KMS-11 (cell line): Measurements from ENCODE around the gene RAET1L.
"Not testable (repeated sequence)": the region's sequence is repeated elsewhere in the genome, so short reads cannot be mapped to it uniquely, and the experiment has no call there.

ENCODE experiments used
- H2AFZ ChIP-seq: fragments of 200-600 bp; sonication (generic); 2 replicates; pipeline ENCODE4 v1.6.1; 2016; ENCODE audit warnings: antibody characterized with exemption, mixed run types, low read depth
- H3K27ac ChIP-seq: fragments of 200-600 bp; sonication (generic); 2 replicates; pipeline ENCODE4 v1.6.1; 2016; ENCODE audit warnings: mild to moderate bottlenecking, mixed run types
- H3K27me3 ChIP-seq: fragments of 200-600 bp; sonication (generic); 2 replicates; pipeline ENCODE4 v1.6.1; 2017; ENCODE audit warnings: mild to moderate bottlenecking, low read depth, mixed run types, moderate library complexity; ENCODE audit not compliant: insufficient read depth
- H3K36me3 ChIP-seq: fragments of 200-600 bp; sonication (generic); 2 replicates; pipeline ENCODE4 v1.6.1; 2017; ENCODE audit warnings: mild to moderate bottlenecking, mixed run types; ENCODE audit not compliant: insufficient read depth
- H3K4me1 ChIP-seq: fragments of 200-600 bp; sonication (generic); 2 replicates; pipeline ENCODE4 v1.6.1; 2016; ENCODE audit warnings: mild to moderate bottlenecking, low read depth, mixed run types; ENCODE audit not compliant: poor library complexity, severe bottlenecking
- H3K4me2 ChIP-seq: fragments of 200-600 bp; sonication (generic); 2 replicates; pipeline ENCODE4 v1.7.0; 2016; ENCODE audit warnings: mild to moderate bottlenecking, mixed run types
- H3K4me3 ChIP-seq: fragments of 200-600 bp; sonication (generic); IDR thresholded peaks from 2 replicates; pipeline ENCODE4 v1.6.1; 2017; ENCODE audit warnings: low read depth, low read length, mixed read lengths; ENCODE audit not compliant: insufficient read depth
- H3K79me2 ChIP-seq: fragments of 200-600 bp; sonication (generic); 2 replicates; pipeline ENCODE4 v1.6.1; 2016; ENCODE audit warnings: low read depth, mixed run types; ENCODE audit not compliant: insufficient read depth
- H3K9ac ChIP-seq: fragments of 200-600 bp; sonication (generic); 2 replicates; pipeline ENCODE4 v1.6.1; 2016; ENCODE audit warnings: mild to moderate bottlenecking, mixed run types
- H4K20me1 ChIP-seq: fragments of 200-600 bp; sonication (generic); 2 replicates; pipeline ENCODE4 v1.6.1; 2016; ENCODE audit warnings: mild to moderate bottlenecking, mixed run types; ENCODE audit not compliant: insufficient read depth
- CTCF ChIP-seq: fragments of 200-600 bp; sonication (generic); conservative IDR thresholded peaks from 2 replicates; pipeline ENCODE4 v1.6.1; 2017; ENCODE audit warnings: low read depth, mild to moderate bottlenecking, antibody characterized with exemption, low read length, moderate library complexity, mixed read lengths

Gene RAET1L

DNA sequence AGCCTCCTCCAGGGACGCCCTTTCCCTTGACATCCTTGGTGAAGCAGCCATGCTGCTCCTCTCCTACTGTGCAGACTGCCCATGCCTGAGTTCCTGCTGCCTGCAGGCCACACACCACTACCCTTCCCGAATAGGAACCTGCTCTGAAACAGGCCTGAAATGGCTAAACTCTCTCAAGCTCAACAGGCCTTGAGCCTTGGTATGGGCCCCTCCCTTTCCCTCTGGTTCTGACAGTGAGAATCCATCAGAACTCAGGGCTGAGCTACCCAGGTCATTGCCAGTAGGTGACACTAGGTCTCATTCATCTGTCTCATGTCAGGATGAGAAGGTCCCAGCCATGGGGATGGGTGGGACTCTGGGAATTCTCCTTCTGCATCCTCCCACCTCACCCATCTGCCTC is 25.7 kb downstream of the RAET1L start:
- Histone ChIP-seq H3K27me3 (no peaks in the 10 kb centered on the region; the same call in 1 of the 2 replicates), H3K36me3 (no peaks in the 10 kb centered on the region), H3K4me2 (no peak overlapping the region), H3K9ac (no peak overlapping the region), H3K27ac (no peak overlapping the region), H4K20me1 (no peaks in the 10 kb centered on the region), H3K79me2 (no peaks in the 10 kb centered on the region), H3K4me1 (peaks cover 34% of the 10 kb centered on the region), H3K4me3 (no peak overlapping the region), H2AFZ (no peak overlapping the region)
- TF ChIP-seq CTCF, result no peak

DNA sequence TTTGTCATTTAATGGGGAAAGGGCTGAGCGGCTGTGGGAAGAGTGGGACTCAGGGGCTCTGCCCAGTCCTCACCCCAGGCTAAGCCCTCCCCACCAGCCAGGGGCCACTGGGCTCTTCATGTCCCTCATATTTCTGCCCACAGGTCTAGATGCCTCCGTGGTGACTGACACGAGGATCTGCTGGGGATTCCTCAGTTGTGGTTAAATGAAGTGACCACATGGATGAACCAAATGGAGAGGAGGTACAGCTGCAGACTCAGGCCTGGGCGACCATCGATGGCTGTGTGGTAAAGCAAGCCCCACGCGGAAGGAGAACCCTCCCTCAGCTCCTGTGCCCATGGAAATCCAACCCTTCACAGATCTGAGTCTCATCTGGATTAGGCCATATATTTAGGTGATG is 29.4 kb downstream of the RAET1L start:
- Histone ChIP-seq H3K4me2 (no peak overlapping the region), H3K27ac (no peak overlapping the region), H2AFZ (no peak overlapping the region), H4K20me1 (no peaks in the 10 kb centered on the region), H3K36me3 (no peaks in the 10 kb centered on the region), H3K4me1 (peaks cover 7% of the 10 kb centered on the region), H3K9ac (no peak overlapping the region), H3K27me3 (peaks cover 7% of the 10 kb centered on the region; the same call in 1 of the 2 replicates), H3K79me2 (no peaks in the 10 kb centered on the region), H3K4me3 (no peak overlapping the region)
- no peak for TF ChIP-seq CTCF

DNA sequence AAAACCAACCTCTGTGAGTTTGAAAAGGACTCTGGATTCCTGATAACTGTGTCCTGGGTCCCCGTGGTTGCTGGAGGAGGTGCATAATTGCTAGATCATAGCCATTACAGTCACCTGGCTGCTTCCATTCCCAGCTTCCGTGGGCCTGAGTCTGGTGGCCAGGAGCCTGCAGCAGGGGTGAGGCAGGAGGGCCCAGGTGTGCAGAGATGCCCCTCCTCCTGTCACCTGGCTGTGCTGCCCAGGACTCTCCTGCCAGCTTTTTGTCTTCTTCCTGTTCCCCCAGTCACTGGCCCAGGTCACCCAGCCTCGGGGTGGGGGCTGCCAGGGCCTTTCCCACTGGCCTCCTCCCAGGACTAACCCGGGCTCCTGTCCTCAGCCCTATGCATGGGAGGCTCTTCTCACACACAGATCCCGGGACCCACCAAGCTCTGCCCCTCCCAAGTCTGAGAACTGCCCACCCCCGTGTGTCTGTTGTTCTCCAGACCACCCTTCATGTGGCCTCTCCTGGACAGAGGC is 30.0 kb downstream of the RAET1L start:
- Histone ChIP-seq H3K79me2 (no peaks in the 10 kb centered on the region), H3K27me3 (peaks cover 14% of the 10 kb centered on the region; the same call in 1 of the 2 replicates), H2AFZ (no peak overlapping the region), H3K27ac (no peak overlapping the region), H3K4me1 (peaks cover under 1% of the 10 kb centered on the region), H3K9ac (no peak overlapping the region), H4K20me1 (no peaks in the 10 kb centered on the region), H3K4me3 (no peak overlapping the region), H3K36me3 (no peaks in the 10 kb centered on the region), H3K4me2 (no peak overlapping the region)
- TF ChIP-seq CTCF, result no peak

DNA sequence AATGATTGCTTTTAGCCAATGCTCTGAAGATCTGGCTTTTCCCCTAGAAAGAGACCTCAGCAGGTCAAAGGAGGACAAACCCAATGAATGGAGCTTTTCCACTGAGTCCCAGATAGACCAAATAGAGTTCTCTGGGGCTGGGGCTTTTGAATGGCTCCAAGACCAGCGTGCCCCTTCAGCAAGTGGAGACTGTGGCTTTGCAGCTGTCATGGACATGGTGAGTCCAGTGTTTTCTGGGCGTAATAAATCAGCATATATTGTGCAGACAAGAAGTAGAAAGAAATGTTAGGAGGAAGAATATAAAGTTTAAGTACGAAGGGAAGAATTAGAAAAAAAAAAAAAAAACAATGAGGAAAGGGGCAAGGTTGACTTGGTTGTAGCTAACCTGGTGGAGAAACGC is 33.5 kb downstream of the RAET1L start:
- Histone ChIP-seq H3K4me2 (no peak overlapping the region), H3K27me3 (peaks cover 28% of the 10 kb centered on the region)

DNA sequence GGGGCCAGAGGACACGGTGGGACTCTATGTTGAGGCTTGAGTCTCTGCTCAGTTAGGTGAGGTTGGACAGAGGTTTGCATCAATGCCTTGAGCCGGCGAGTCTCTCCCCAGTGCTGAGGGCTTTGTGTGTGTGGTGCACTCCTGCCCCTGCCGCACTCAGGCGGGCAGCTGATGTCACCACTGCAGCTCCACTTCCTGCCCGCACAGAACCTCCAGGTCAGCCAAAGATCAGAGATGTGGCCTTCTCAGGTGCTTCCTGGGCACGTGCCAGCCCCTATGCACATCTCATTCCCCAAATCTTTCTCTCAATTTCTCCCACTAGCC is 33.9 kb downstream of the RAET1L start:
- not testable (repeated sequence) for H4K20me1 ChIP-seq, H3K27ac ChIP-seq, H3K36me3 ChIP-seq, H3K4me2 ChIP-seq, H3K9ac ChIP-seq, H3K4me1 ChIP-seq, H3K79me2 ChIP-seq, H3K4me3 ChIP-seq, H2AFZ ChIP-seq
- peaks cover 28% of the 10 kb centered on the region for H3K27me3 ChIP-seq

More for the DNA sequence above, 33.5 kb downstream of the RAET1L start:
- TF ChIP-seq CTCF, result no peak
- no peak overlapping the region for H3K27ac ChIP-seq
- H3K4me3 ChIP-seq, result no peak overlapping the region
- no peaks in the 10 kb centered on the region for H4K20me1 ChIP-seq
- no peak overlapping the region for H2AFZ ChIP-seq
- H3K4me1 ChIP-seq, result no peaks in the 10 kb centered on the region
- no peaks in the 10 kb centered on the region for H3K79me2 ChIP-seq
- no peak overlapping the region for H3K9ac ChIP-seq
- H3K36me3 ChIP-seq, result no peaks in the 10 kb centered on the region
